Activated CD4-positive, alpha-beta T cell treated with anti-CD3 and anti-CD28 coated beads, Interleukin-2, amount 50 U/mL, for 48 hours (primary cell): ENCODE measurements around the gene TMEM63B.
A peak's percentile ranks its signal among the peaks of the same experiment; 100 is the strongest.
"Not testable (repeated sequence)": the region's sequence is repeated elsewhere in the genome, so short reads cannot be mapped to it uniquely, and the experiment has no call there.

ENCODE experiments used
- DNase-seq, 2 experiments: peaks; one replicate each; pipeline ENCODE4 v3.0.0-alpha.2; 2020

TMEM63B gene

GRCh38 chr6:44117397-44118128 lies 9.8 kb upstream of the TMEM63B start:
- no peak for DNase-seq

GRCh38 chr6:44119704-44120262 lies 7.6 kb upstream of the TMEM63B start:
- DNase-seq, result no peak

- DNase-seq, result no peak
Observed at GRCh38 chr6:44120692-44121443, 6.5 kb upstream of the TMEM63B start.

- no peak for DNase-seq
Observed at GRCh38 chr6:44122801-44123200, 4.6 kb upstream of the TMEM63B start.

GRCh38 chr6:44123544-44123943 lies 3.8 kb upstream of the TMEM63B start:
- DNase-seq, result no peak

- peak; percentile 86 to 93 for DNase-seq
Observed at GRCh38 chr6:44126320-44127149, 819 bp upstream of the TMEM63B start.

GRCh38 chr6:44128020-44128917 lies 915 bp downstream of the TMEM63B start:
- DNase-seq, result peak; percentile 18 to 25

GRCh38 chr6:44129841-44130322 lies 2.5 kb downstream of the TMEM63B start:
- DNase-seq, result no peak

GRCh38 chr6:44131892-44132291 lies 4.5 kb downstream of the TMEM63B start:
- DNase-seq, result no peak

GRCh38 chr6:44132476-44132875 lies 5.1 kb downstream of the TMEM63B start:
- DNase-seq, result no peak

- peak in 1 of 2 experiments; percentile 13 for DNase-seq
Observed at GRCh38 chr6:44133003-44133931, 5.9 kb downstream of the TMEM63B start.

GRCh38 chr6:44133981-44134711 lies 6.8 kb downstream of the TMEM63B start:
- no peak for DNase-seq

GRCh38 chr6:44135173-44135758 lies 7.9 kb downstream of the TMEM63B start:
- DNase-seq, result no peak

GRCh38 chr6:44135875-44136274 lies 8.5 kb downstream of the TMEM63B start:
- DNase-seq, result no peak

- no peak for DNase-seq
Observed at GRCh38 chr6:44138717-44139350, 11.5 kb downstream of the TMEM63B start.

- DNase-seq, result no peak
Observed at GRCh38 chr6:44139351-44139743, 12.0 kb downstream of the TMEM63B start.

GRCh38 chr6:44142835-44143234 lies 15.5 kb downstream of the TMEM63B start:
- no peak for DNase-seq

GRCh38 chr6:44143731-44144130 lies 16.4 kb downstream of the TMEM63B start:
- DNase-seq, result no peak

- DNase-seq, result not testable (repeated sequence)
Observed at GRCh38 chr6:44144536-44144935, 17.2 kb downstream of the TMEM63B start.
